AG09309 (cell line): ENCODE results near the gene TSC22D1.

Source experiments
- DNase-seq: peaks from one replicate; pipeline ENCODE4 v3.0.0-alpha.2; 2010; ENCODE audit warnings: low read depth
- H3K4me3 ChIP-seq: 2 replicates; pipeline ENCODE4 v1.5.1; 2011; ENCODE audit warnings: mild to moderate bottlenecking, low read depth, low read length, moderate library complexity; ENCODE audit not compliant: control insufficient read depth
- CTCF ChIP-seq: IDR thresholded peaks from 2 replicates; pipeline ENCODE4 v1.5.1; 2011; ENCODE audit warnings: mild to moderate bottlenecking, low read depth, low read length, inconsistent platforms; ENCODE audit not compliant: insufficient read depth, control insufficient read depth; ENCODE audit errors: missing control alignments

The TSC22D1 gene

GRCh38 chr13:44413095-44413494, 163.0 kb downstream of the TSC22D1 start:
- no peak for DNase-seq
- TF ChIP-seq CTCF: no peak
- H3K4me3 ChIP-seq: no peak overlapping the region

- H3K4me3 ChIP-seq: no peak overlapping the region
- no peak for TF ChIP-seq CTCF
- DNase-seq: no peak
These were observed 163.7 kb downstream of the TSC22D1 start for GRCh38 chr13:44412346-44412935.

GRCh38 chr13:44411841-44412240, 164.3 kb downstream of the TSC22D1 start:
- no peak for TF ChIP-seq CTCF
- no peak overlapping the region for H3K4me3 ChIP-seq
- no peak for DNase-seq

- DNase-seq: no peak
- no peak overlapping the region for H3K4me3 ChIP-seq
- TF ChIP-seq CTCF: no peak
These were observed 165.7 kb downstream of the TSC22D1 start for GRCh38 chr13:44410328-44410859.

- TF ChIP-seq CTCF: no peak
- DNase-seq: no peak
- no peak overlapping the region for H3K4me3 ChIP-seq
These were observed 166.5 kb downstream of the TSC22D1 start for GRCh38 chr13:44409595-44409994.

GRCh38 chr13:44407891-44408290, 168.2 kb downstream of the TSC22D1 start:
- TF ChIP-seq CTCF: no peak
- no peak overlapping the region for H3K4me3 ChIP-seq
- DNase-seq: no peak

- TF ChIP-seq CTCF: no peak
- H3K4me3 ChIP-seq: no peak overlapping the region
- DNase-seq: no peak
These were observed 168.8 kb downstream of the TSC22D1 start for GRCh38 chr13:44407379-44407778.
